Activated CD4-positive, CD25-positive, alpha-beta regulatory T cell treated with anti-CD3 and anti-CD28 coated beads, Interleukin-2, amount 50 U/mL, for 72 hours (primary cell): Measurements from ENCODE around the gene TMEM140.
"Not testable (repeated sequence)": the region's sequence is repeated elsewhere in the genome, so short reads cannot be mapped to it uniquely, and the experiment has no call there.

Source experiments
- DNase-seq: peaks from one replicate; pipeline ENCODE4 v3.0.0; 2021

TMEM140 gene

GRCh38 chr7:135197343-135197742, 49.5 kb downstream of the TMEM140 start:
- no peak for DNase-seq

DNA sequence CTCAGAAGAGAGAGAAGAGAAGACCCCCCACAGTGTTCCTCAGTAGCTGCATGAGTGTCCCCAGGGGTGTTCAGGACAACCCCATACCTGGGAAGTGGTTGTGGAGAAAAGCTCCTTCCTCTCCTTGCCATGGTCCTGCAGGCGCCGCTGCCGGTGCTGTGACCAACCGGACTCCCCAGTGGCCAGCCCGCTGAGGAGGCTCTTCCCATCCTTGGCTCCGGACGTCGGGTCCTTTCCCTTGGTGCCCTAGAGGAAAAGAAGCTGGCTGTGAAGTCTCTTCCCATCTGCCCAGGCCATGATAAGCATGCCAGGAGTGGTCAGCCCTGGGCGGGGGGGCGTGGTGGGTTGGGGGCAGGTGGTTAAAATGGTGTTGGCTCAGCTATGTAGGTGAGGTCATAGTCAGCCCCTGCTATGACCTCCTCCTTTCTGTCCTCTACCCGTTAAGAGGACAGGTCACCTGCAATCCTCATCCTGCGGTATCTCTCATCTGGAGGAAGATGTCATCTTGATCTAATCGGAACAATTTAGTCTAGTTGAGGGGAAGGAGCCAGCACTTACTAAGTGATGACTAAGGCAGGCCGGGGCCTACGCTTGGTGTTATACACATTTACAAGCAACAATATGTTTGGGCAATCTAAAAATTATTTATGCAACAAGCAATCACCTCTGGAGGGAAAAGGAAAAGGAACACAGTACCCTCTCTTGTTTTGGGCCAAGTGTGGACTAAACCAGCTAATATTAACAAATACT, 50.2 kb downstream of the TMEM140 start:
- no peak for DNase-seq

DNA sequence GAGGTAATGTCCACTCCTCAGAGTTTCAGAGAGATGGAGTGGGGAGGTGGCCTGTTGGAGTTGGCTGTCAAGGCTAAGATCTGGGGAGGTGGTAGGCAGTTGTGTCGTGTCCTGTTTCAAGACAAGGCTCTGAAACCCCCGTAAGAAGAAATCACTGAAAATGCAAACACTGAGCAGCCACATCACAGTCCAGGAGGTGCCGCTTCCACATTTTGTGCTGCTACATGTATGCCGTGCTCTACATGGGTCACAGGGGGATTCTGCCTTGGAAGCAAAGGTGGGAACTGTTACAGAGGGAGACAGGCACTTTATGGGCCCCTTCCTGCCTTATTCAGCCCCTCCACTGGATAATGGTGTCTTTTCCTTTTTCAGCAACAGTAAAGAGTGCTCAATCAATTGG, 51.6 kb downstream of the TMEM140 start:
- DNase-seq: no peak

GRCh38 chr7:135200821-135201331, 53.0 kb downstream of the TMEM140 start:
- no peak for DNase-seq

DNA sequence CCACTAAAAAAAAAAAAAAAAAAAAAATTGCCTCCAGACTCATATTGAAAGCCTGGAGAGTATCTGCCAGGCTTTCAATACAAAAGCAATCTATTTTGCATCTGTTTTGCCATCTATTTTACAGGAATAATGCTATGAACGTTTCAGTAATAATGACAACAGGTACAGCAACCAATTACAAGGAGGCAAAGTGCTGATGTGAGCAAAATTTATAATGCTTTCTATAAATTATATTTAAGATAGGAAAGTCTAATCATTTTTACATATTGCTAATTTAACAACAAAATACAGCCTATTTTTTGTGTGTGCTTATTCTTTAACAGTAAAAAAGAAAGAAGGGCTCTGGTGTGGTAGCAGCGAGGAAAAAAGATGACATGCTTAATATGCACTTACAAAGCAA, 53.5 kb downstream of the TMEM140 start:
- DNase-seq: no peak

- no peak for DNase-seq
Observed at GRCh38 chr7:135204341-135204749, 56.5 kb downstream of the TMEM140 start.

- no peak for DNase-seq
Observed at GRCh38 chr7:135204876-135205275, 57.0 kb downstream of the TMEM140 start.

- no peak for DNase-seq
Observed at GRCh38 chr7:135205850-135206249, 58.0 kb downstream of the TMEM140 start.

GRCh38 chr7:135206941-135207391, 59.1 kb downstream of the TMEM140 start:
- DNase-seq: no peak

- no peak for DNase-seq
Observed at GRCh38 chr7:135207406-135208101, 59.7 kb downstream of the TMEM140 start.

DNA sequence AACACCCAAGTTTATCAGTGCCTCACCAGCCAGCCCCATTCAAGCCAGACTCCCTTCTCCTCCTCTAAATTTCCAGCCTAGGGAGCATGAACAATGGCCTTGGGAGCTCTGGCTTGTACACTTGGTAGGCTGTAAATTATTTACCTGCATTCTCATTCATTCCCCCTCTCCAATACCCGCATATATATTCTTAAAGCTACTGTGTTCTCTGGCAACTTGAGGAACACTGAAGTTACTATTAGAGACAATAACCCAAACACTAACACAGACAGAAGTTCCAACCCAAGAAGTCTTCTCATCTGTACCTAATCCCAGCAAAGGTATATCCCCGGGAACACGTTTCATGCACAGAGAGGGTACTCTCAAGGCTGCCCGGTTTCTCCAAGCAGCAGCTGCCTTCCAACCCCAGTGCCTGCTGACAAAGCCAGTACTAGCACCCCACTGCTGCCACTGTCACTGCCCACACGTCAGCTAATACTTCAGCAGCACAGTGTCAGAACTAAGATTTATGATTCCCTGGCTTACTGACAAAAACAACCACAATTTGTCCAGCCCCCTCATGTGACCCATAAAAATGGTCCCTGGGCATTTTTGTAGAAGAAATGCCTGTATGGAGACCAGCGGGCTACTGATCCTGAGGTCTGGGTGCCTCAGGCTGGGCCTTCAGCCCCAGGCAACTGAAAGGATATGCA, 60.4 kb downstream of the TMEM140 start:
- DNase-seq: no peak

GRCh38 chr7:135209225-135209834, 61.5 kb downstream of the TMEM140 start:
- no peak for DNase-seq

- DNase-seq: no peak
Observed at GRCh38 chr7:135210888-135211178, 63.0 kb downstream of the TMEM140 start.

DNA sequence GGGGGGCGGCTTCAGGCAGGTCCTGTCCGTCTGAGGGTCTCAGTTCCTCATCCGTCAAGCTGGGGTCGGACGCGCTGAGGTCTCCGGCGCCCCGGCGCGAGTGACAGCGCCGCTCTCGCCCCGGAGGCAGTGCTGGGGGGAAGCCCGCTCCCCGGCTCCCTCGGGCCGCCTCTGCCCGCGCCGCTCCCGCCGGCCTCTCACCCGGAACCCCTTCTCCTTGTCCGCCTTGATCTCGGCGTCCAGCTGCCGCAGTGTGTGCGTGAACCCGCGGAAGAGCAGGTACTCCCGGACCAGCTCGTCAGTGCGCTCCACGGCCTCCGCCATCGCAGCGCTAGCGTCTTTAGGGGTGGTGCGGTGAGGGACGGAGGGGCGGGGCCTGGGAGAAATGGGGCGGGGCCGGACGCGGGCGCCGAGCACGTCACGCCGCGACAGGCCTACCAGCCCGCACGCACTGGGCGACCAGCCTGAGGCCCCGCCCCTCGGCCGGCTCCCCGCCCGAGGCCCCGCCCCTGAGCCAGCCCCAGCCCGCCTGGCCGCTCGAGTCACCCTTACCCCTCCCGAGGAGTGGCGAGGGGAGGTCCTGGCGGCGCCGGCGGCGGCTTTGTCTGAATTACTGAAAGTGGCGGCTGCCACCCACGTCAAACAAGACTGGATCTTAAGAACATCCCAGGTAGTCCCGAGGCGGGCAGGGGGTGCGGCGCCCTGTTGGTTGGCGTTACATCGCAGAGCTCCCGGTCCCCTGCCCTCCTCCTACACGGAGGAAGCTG, 63.5 kb downstream of the TMEM140 start, which contains the start of gene WDR91:
WDR91 (minus strand) TSS at position 348 of the 767 bp plus-strand sequence; CDS start at position 324, 24 bp downstream.
- DNase-seq: peak; percentile 92

DNA sequence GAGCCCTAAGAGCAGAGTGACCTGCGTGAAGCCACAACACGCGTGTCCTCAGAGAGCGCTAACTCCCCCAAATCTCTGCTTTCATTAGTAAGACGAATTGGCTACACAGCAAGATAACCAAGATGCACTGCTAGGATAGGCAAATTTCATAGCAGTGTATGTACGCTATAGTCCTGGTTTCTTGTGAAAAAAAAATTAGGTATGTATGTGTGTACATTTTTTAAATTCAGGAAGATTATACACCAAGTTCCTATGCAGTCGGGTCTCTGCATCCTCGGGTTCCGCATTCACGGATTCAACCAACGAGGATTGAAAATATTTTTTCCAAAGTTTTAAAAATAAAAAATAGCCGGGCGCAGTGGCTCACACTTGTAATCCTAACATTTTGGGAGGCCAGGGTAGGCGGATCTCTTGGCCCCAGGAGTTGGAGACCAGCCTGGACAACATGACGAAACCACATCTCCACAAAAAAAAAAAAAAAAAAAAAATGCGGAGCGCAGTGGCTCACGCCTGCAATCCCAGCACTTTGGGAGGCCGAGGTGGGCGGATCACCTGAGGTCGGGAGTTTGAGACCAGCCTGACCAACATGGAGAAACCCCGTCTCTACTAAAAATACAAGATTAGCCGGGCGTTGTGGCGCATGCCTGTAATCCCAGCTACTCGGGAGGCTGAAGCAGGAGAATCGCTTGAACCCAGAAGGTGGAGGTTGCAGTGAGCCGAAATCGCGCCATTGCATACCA, 64.2 kb downstream of the TMEM140 start:
- not testable (repeated sequence) for DNase-seq

DNA sequence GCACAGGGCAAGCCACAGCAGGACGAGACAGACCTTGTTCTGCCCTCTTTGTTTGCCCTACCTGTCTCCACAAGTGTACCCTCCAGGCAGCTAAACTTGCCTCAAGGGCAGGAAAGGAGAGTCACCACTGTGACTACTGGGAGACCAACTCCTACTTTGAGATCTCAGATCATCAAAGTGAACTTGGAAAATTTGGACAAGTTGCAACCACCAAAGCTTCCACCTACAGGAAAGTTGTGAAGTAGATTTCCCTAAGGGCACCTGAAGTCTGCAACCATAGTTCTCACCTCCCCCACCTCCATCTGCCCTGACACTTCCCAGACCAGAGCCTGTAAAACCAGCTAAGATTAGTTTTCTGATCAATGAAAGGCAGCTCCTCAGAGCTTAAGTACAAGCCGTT, 66.0 kb downstream of the TMEM140 start:
- DNase-seq: no peak

DNA sequence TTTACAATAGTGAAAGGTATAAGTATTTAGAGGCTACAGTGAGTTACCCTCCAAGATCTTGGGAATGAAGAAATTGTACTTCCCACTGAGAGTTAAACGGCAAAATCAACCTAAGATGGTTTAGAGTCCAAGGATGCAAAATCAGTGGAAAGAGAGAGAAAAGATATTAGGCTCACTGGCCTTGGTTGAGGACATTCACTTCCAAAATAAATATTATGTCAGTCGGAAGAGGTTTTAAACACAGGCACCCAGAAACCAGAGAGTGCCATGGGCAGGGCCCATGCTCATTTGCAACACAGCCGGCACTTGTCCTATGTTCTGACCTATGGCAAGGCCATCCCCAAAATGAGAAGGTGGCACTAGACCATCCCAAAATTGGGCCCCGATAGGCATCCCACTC, 67.3 kb downstream of the TMEM140 start:
- no peak for DNase-seq

- DNase-seq: no peak
Observed at GRCh38 chr7:135215698-135216097, 67.8 kb downstream of the TMEM140 start.
